BE2C (cell line): ENCODE measurements around the gene PTPRCAP.

Source experiments
- DNase-seq: peaks from one replicate; pipeline ENCODE4 v3.0.0-alpha.2; 2020
- H3K27me3 ChIP-seq: fragments of 250-450 bp; sonication (Bioruptor Pico); 2 replicates; pipeline ENCODE4 v1.5.1; 2020; ENCODE audit warnings: mild to moderate bottlenecking
- H3K36me3 ChIP-seq: fragments of 250-450 bp; sonication (Bioruptor Pico); 2 replicates; pipeline ENCODE4 v1.5.1; 2020; ENCODE audit warnings: mild to moderate bottlenecking
- H3K4me1 ChIP-seq: fragments of 250-450 bp; sonication (Bioruptor Pico); 2 replicates; pipeline ENCODE4 v1.5.1; 2020
- H3K4me3 ChIP-seq: 2 replicates; pipeline ENCODE4 v1.5.1; 2011; ENCODE audit warnings: low read depth, low read length
- H3K9me3 ChIP-seq: fragments of 250-450 bp; sonication (Bioruptor Pico); 2 replicates; pipeline ENCODE4 v1.5.1; 2020
- TF ChIP-seq, protein P1 (sequence below): IDR thresholded peaks from 2 replicates; pipeline ENCODE4 v1.5.1; 2012; ENCODE audit warnings: mild to moderate bottlenecking, low read depth, low read length

Gene PTPRCAP

DNA sequence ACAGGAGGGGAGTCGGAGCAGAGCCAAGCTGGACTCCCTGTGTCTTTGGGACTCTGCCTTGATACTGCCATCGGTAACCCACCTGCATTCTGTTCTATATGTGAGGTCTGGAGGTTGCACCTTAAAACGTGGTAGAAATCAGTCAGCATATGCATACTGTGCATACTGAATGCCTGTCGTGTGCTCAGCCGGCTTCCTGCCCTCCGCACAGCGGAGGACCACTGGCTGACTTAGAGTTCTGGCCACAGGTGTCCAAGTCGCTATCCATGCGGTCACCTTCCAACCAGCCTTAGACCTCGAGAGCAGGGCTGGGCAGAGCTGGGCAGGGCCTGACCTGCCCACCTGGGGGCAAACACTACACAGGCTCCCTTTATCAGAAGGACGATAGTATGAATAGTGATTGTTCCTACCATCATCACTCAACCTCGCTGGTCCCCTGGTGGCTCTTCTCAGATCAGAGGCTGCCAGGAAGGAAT is 29.8 kb downstream of the PTPRCAP start:
- H3K4me1 ChIP-seq = peaks cover 5% of the 10 kb centered on the region; the same call in 1 of the 2 replicates
- TF ChIP-seq, protein P1, sequence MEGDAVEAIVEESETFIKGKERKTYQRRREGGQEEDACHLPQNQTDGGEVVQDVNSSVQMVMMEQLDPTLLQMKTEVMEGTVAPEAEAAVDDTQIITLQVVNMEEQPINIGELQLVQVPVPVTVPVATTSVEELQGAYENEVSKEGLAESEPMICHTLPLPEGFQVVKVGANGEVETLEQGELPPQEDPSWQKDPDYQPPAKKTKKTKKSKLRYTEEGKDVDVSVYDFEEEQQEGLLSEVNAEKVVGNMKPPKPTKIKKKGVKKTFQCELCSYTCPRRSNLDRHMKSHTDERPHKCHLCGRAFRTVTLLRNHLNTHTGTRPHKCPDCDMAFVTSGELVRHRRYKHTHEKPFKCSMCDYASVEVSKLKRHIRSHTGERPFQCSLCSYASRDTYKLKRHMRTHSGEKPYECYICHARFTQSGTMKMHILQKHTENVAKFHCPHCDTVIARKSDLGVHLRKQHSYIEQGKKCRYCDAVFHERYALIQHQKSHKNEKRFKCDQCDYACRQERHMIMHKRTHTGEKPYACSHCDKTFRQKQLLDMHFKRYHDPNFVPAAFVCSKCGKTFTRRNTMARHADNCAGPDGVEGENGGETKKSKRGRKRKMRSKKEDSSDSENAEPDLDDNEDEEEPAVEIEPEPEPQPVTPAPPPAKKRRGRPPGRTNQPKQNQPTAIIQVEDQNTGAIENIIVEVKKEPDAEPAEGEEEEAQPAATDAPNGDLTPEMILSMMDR = no peak
- H3K27me3 ChIP-seq = no peaks in the 10 kb centered on the region
- H3K9me3 ChIP-seq = no peaks in the 10 kb centered on the region
- H3K4me3 ChIP-seq = no peak overlapping the region
- H3K36me3 ChIP-seq = no peaks in the 10 kb centered on the region
- no peak for DNase-seq

DNA sequence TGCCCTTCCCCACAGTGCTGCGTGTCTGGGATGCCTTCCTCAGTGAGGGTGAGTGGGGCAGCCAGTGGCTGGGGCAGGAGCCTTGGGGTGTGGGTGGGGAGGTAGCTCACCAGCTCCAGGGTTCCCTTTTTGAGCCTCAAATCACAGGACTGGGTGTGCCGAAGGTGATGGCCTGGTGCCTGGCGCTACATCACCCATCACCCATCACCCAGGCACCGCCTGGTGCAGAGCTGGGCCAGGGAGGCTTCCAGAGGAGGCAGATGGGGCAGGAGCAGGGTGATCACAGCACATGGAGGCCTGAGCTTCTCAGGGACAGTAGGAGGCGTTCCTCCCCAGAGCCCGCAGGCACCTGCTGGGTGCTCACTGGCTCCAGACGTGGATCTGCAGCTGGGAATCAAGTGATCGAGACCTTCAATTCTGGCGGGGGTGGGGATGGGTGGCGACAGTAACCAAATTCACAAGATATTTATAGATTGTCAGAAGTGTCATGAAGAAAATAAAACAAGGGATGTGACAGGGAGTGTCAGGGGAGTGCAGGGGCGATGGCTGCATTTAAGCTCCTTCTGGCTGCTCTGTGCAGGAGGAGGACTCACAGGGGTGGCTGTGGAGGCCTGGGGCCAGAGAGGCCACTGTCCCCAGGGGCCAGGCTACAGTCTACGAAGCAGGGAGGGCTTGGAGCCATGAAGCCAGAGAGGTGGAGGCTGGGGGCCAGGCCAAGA is 30.4 kb downstream of the PTPRCAP start:
- H3K4me3 ChIP-seq = no peak overlapping the region

DNA sequence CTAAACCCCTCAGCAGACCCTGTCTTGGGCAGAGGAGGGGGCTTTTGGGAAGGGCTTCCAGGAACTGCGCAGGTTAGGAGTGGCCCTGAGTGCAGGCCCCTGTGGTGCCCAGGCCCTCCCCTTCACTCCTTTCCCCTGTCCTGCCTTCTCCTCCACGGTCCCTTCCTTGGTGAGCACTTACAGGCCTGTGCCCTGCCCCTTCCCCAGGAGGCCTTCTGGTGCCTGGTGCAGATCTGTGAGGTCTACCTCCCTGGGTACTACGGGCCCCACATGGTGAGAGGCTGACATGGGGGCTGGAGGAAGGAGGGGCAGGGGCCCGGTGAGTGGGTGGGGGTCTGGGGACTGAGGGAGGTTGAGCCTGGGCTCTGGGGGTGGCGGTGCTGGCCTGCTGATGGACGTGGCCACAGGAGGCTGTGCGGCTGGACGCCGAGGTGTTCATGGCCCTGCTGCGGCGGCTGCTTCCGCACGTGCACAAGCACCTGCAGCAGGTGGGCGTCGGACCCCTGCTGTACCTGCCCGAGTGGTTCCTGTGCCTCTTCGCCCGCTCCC is 31.0 kb downstream of the PTPRCAP start:
- Histone ChIP-seq H3K4me1 (peaks cover 5% of the 10 kb centered on the region; the same call in 1 of the 2 replicates), H3K4me3 (no peak overlapping the region), H3K27me3 (no peaks in the 10 kb centered on the region), H3K9me3 (no peaks in the 10 kb centered on the region), H3K36me3 (no peaks in the 10 kb centered on the region)
- DNase-seq = no peak
- TF ChIP-seq, protein P1 = no peak

More for the DNA sequence above, 30.4 kb downstream of the PTPRCAP start:
- TF ChIP-seq, protein P1 = 0 out of 2 replicates have a peak, but pooled peaks have one; percentile 15
- DNase-seq = no peak
- H3K36me3 ChIP-seq = no peaks in the 10 kb centered on the region
- H3K9me3 ChIP-seq = no peaks in the 10 kb centered on the region
- H3K27me3 ChIP-seq = no peaks in the 10 kb centered on the region
- H3K4me1 ChIP-seq = peaks cover 5% of the 10 kb centered on the region; the same call in 1 of the 2 replicates

DNA sequence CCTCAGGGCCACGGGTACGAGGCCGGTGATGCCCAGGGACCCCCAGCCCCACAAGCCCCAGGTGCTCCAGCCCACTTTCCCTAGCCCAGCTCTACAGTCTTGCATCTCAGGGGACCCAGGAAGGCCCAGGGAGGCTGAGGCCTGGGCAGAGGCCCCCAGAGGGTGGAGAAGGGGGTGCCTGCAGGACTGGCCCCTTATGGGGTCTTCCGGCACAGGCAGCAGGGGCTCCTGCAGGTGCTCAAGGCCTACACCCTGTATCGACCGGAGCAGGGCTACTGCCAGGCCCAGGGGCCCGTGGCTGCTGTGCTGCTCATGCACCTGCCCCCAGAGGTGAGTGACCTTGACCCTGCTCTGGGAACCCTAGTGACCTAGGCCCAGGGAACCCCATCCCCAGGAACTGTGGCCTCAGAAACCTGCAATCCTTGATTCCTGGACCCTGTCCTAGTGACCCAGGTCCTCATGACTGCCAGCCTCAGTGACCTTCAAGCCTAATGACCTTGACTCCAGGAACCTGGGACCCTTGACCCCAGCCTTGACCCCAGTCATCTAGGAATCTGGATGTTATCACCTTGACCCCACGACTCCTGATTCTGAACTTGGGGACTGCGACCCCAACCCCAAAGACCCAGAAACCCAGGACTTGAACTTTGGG is 31.7 kb downstream of the PTPRCAP start:
- TF ChIP-seq, protein P1 = no peak
- Histone ChIP-seq H3K4me1 (peaks cover 5% of the 10 kb centered on the region; the same call in 1 of the 2 replicates), H3K27me3 (no peaks in the 10 kb centered on the region), H3K36me3 (no peaks in the 10 kb centered on the region), H3K9me3 (no peaks in the 10 kb centered on the region), H3K4me3 (no peak overlapping the region)
- DNase-seq = no peak

DNA sequence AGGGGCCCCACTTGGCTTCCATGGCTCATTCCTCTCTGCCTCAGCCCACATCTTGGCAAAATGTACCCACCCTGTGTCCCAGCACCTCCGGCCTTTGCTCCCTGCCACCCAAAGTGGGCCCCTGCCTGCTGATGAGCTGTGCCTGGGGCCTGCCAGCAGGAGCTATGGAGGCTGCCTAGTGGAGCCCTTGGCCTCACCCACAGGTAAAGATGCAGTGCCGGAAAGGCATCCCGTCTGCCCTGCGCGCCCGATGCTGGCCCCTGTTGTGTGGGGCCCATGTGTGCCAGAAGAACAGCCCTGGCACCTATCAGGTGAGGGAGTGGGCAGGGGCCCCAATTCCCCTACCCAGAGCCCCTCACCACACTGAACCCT is 32.3 kb downstream of the PTPRCAP start:
- H3K27me3 ChIP-seq = no peaks in the 10 kb centered on the region
- H3K4me3 ChIP-seq = no peak overlapping the region
- no peaks in the 10 kb centered on the region for H3K9me3 ChIP-seq
- no peaks in the 10 kb centered on the region for H3K36me3 ChIP-seq
- H3K4me1 ChIP-seq = peaks cover 7% of the 10 kb centered on the region
- DNase-seq = no peak
- TF ChIP-seq, protein P1 = no peak
